Thoracic aorta (tissue), 2 donors: ENCODE results near the gene RNF150. TPM values are rescaled to one million over a fixed set of nuclear protein-coding genes. Genes with fewer than 3 reads are reported as not detected.
"Not testable (repeated sequence)": the region's sequence is repeated elsewhere in the genome, so short reads cannot be mapped to it uniquely, and the experiment has no call there.

Experiments
- ATAC-seq: fragments of 150-250 bp; one replicate; pipeline ENCODE4 v1.8.0; 2017; ENCODE audit warnings: low read depth; ENCODE audit not compliant: insufficient number of reproducible peaks, low FRiP score
- DNase-seq: peaks from one replicate; pipeline ENCODE4 v3.0.0-alpha.2; 2020; ENCODE audit warnings: low spot score
- H3K27ac ChIP-seq, 2 donors: fragments of 200-600 bp; sonication (generic); 1 replicate in 1 of 2; 2 replicates in 1 of 2; pipeline ENCODE4 v1.5.1; 2016; ENCODE audit warnings: mild to moderate bottlenecking in 2 of 2, moderate library complexity in 2 of 2
- H3K27me3 ChIP-seq: fragments of 200-600 bp; sonication (generic); replicated peaks from 2 replicates; pipeline ENCODE4 v1.6.0; 2016; ENCODE audit warnings: mild to moderate bottlenecking; ENCODE audit not compliant: insufficient read depth
- H3K36me3 ChIP-seq: fragments of 200-600 bp; sonication (generic); one replicate; pipeline ENCODE4 v1.5.1; 2016
- H3K4me1 ChIP-seq, 2 donors: fragments of 200-600 bp; sonication (generic); 1 replicate in 1 of 2; 2 replicates in 1 of 2; pipeline versions ENCODE4 v1.5.1 to v1.6.0; 2016; ENCODE audit warnings: low read depth in 2 of 2, mild to moderate bottlenecking in 1 of 2; ENCODE audit not compliant: control insufficient read depth in 1 of 2
- H3K4me3 ChIP-seq: fragments of 200-600 bp; sonication (generic); 2 replicates; pipeline ENCODE4 v1.5.1; 2016; ENCODE audit warnings: mild to moderate bottlenecking
- H3K9me3 ChIP-seq: fragments of 200-600 bp; sonication (generic); 2 replicates; pipeline ENCODE4 v1.5.1; 2016
- CTCF ChIP-seq: fragments of 200-600 bp; sonication (generic); IDR thresholded peaks from one replicate; pipeline ENCODE4 v1.5.1; 2019; ENCODE audit warnings: antibody characterized with exemption
- total RNA-seq, 2 donors: library from RNA; depleted of rRNA; stranded (reverse); fragments of >200 nt; gene quantifications; one replicate each; pipeline versions ENCODE4 v1.1.0 to v1.2.3, GENCODE V29; 2016

The RNF150 gene
- total RNA-seq, 2 donors from 2014 or later: 9.7 to 11.6 TPM

- ATAC-seq (no peak), DNase-seq (no peak)
- Histone ChIP-seq H3K4me3 (no peak overlapping the region), H3K27me3 (no peaks in the 10 kb centered on the region), H3K36me3 (no peaks in the 10 kb centered on the region), H3K4me1 (no peaks in the 10 kb centered on the region), H3K27ac (no peak overlapping the region), H3K9me3 (no peaks in the 10 kb centered on the region)
- no peak for TF ChIP-seq CTCF
Observed at GRCh38 chr4:140829825-140830224, 303.4 kb downstream of the RNF150 start.

- ATAC-seq (no peak), DNase-seq (no peak)
- Histone ChIP-seq H3K4me3 (no peak overlapping the region), H3K4me1 (no peaks in the 10 kb centered on the region), H3K27me3 (no peaks in the 10 kb centered on the region), H3K36me3 (no peaks in the 10 kb centered on the region), H3K9me3 (no peaks in the 10 kb centered on the region), H3K27ac (no peak overlapping the region)
- no peak for TF ChIP-seq CTCF
Observed at GRCh38 chr4:140826701-140827027, 306.6 kb downstream of the RNF150 start.

GRCh38 chr4:140820520-140820919, 312.7 kb downstream of the RNF150 start:
- not testable (repeated sequence) for H3K9me3 ChIP-seq, H3K4me3 ChIP-seq, ATAC-seq, H3K27ac ChIP-seq, H3K36me3 ChIP-seq, DNase-seq, H3K4me1 ChIP-seq, H3K27me3 ChIP-seq

GRCh38 chr4:140819610-140820009, 313.7 kb downstream of the RNF150 start:
- no peaks in the 10 kb centered on the region for H3K9me3 ChIP-seq
- TF ChIP-seq CTCF: no peak
- H3K36me3 ChIP-seq: no peaks in the 10 kb centered on the region
- no peak for DNase-seq
- H3K4me3 ChIP-seq: no peak overlapping the region
- ATAC-seq: no peak
- no peaks in the 10 kb centered on the region for H3K27me3 ChIP-seq
- no peaks in the 10 kb centered on the region for H3K4me1 ChIP-seq
- no peak overlapping the region for H3K27ac ChIP-seq

- no peak for ATAC-seq
Observed at GRCh38 chr4:140818433-140818832, 314.8 kb downstream of the RNF150 start.

More at GRCh38 chr4:140818433-140818832, 314.8 kb downstream of the RNF150 start:
- no peak for DNase-seq
- H3K9me3 ChIP-seq: no peaks in the 10 kb centered on the region
- H3K27me3 ChIP-seq: no peaks in the 10 kb centered on the region
- no peaks in the 10 kb centered on the region for H3K4me1 ChIP-seq
- TF ChIP-seq CTCF: no peak
- H3K36me3 ChIP-seq: no peaks in the 10 kb centered on the region
- no peak overlapping the region for H3K27ac ChIP-seq
- H3K4me3 ChIP-seq: no peak overlapping the region
